GM19372 (cell line): ENCODE results near the gene PNN.
"Not testable (repeated sequence)": the region's sequence is repeated elsewhere in the genome, so short reads cannot be mapped to it uniquely, and the experiment has no call there.

Source experiments
- ATAC-seq: cut with Tn5 transposase; IDR thresholded peaks from one replicate; pipeline ENCODE4 v1.9.1; 2021; ENCODE audit warnings: mild to moderate bottlenecking, low read depth, moderate library complexity; ENCODE audit not compliant: unreplicated experiment

Gene PNN

DNA sequence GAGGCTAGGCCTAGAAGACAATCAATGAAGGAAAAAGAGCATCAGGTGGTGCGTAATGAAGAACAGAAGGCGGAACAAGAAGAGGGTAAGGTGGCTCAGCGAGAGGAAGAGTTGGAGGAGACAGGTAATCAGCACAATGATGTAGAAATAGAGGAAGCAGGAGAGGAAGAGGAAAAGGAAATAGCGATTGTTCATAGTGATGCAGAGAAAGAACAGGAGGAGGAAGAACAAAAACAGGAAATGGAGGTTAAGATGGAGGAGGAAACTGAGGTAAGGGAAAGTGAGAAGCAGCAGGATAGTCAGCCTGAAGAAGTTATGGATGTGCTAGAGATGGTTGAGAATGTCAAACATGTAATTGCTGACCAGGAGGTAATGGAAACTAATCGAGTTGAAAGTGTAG is 5.5 kb downstream of the PNN start:
- no peak for ATAC-seq

DNA sequence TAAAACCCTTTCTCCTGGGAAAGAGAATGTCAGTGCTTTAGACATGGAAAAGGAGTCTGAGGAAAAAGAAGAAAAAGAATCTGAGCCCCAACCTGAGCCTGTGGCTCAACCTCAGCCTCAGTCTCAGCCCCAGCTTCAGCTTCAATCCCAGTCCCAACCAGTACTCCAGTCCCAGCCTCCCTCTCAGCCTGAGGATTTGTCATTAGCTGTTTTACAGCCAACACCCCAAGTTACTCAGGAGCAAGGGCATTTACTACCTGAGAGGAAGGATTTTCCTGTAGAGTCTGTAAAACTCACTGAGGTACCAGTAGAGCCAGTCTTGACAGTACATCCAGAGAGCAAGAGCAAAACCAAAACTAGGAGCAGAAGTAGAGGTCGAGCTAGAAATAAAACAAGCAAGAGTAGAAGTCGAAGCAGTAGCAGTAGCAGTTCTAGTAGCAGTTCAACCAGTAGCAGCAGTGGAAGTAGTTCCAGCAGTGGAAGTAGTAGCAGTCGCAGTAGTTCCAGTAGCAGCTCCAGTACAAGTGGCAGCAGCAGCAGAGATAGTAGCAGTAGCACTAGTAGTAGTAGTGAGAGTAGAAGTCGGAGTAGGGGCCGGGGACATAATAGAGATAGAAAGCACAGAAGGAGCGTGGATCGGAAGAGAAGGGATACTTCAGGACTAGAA is 6.1 kb downstream of the PNN start:
- ATAC-seq, result no peak

DNA sequence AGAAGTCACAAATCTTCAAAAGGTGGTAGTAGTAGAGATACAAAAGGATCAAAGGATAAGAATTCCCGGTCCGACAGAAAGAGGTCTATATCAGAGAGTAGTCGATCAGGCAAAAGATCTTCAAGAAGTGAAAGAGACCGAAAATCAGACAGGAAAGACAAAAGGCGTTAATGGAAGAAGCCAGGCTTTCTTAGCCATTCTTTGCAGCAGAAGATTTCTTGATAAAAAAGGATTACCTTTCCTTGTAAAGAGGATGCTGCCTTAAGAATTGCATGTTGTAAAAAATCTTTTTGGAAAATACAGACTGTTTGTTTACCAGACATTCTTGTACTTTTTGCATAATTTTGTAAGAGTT is 6.6 kb downstream of the PNN start:
- no peak for ATAC-seq

DNA sequence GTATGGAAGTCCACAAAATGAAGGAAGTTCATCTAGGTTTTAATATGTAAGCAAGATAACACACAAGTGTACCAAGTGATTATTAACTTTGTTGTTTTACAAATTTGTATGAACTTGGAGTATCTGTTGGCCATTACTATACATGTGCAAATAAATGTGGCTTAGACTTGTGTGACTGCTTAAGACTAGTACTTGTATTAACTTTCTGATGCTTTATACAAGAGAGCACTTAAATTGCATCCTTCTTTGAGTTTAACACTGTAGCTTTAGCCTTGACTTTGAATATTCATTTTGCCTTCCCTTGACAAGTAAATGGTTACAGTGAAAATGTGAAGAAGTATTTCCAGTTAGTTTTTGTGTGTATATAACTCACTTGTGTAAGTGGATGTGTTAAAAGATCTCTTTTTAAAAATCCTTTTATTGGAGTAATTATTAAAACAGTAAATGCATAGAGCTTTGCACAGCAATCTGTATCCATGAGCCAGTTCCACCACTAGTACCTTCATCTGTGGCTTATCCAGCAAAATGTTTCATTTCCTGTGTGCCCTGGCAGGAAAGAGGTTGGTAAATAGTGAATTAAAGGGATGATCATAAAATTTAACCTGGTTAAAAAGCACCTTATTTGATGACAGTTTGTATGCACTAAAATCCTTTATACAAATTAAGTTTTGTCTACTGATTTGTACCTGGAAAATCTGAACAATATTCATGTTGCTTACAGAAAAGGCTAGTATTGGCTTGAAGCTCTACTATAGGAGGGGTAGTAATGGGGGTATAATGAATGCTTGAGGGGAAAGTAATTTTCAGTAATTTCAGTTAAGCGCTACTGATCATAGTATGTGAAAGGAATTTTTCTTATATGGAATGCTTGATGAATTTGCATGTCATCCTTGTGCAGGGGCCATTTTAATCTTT is 8.0 kb downstream of the PNN start:
- no peak for ATAC-seq

DNA sequence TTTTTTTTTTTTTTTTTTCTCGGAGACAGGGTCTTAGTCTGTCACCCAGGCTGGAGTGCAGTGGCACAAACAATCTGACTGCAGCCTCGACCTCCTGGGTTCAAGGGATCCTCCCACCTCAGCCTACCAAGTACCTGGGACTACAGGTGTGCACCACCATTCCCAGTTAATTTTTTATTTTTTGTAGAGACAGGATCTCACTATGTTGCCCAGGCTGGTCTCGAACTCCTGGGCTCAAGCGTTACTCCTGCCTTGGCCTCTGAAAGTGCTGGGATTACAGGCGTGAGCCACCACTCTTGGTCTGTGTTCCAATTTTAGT is 8.6 kb downstream of the PNN start:
- ATAC-seq, result not testable (repeated sequence)

DNA sequence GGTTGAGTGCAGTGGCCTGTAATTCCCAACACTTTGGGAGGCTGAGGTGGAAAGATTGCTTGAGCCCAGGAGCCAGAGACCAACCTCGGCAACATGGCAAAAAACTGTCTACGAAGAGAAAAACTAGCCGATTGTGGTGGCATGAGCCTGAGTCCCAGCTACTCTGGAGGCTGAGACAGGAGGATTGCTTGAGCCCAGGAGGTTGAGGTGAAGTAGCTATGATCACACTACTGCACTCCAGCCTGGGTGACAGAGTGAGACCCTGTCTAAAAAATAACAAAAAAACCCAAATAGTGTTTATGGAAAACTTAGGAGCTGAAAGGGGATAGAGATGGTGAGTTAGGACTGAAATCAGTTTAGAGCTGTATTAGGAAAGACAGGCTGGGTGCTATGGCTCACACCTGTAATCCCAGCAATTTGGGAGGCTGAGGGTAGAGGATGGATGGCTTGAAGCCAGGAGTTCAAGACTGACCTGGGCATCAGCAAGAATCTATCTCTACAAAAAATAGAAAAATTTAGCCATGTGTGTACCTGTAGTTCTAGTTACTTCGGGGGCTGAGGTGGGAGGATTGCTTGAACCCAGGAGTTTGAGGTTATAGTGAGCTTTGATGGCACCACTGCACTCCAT is 9.7 kb downstream of the PNN start:
- ATAC-seq, result no peak

DNA sequence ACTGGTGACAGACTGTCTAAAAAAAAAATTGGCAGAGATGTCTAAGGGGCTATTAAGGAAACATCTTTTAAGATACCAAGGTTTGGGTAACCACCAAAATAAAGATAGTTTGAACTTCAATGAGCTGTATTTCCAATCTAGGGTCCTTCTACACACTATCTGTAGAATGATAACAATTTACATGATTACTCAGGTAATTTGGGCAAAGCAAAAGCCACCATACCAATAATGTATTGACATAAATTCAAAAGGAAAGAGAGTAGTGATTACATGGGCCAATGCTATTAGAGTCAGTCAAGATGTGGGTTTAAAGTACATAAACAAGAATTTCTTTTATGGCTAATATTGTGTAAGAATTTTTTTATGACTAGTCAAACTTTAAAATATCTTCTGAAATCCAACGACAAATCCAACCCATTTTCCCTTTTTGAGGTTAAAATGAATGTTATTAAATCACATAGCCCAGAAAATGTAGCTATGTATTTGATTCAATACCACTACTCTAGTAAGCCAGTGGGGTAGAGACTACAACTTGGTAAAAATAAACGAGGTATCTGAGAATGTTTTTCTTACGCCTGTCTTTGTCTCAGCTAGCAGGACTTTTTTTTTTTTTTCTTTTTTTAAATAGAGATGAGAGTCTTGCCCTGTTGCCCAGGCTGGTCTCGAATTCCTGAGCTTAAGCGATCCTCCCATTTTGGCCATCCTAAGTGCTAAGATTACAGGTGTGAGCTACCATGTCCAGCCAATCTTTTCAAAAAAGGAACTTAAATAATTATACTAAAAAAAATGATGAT is 10.4 kb downstream of the PNN start:
- no peak for ATAC-seq

DNA sequence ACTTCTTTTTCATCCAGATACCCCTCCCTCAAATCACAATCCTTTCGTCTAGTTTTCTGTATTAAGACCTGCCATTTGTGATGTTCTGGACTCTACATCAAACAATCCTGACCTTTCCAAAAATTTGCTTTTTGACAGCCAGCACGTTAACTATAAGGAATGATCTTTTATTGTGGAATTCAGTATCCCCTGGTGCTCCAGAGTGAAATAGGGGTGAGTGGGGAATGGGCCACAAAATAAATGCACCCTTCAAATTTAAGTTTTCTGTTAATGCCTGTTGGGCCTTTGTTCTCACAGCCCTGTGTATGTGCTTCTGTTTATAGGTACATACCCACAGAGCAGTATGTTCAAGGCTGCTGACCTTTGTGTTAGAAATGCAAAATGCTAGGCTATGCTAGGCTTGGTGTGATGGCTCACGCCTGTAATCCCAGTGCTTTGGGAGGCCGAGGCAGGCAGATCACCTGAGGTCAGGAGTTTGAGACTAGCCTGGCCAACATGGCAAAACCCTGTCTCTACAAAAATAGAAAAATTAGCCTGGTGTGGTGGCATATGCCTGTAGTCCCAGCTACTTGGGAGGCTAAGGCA is 12.0 kb downstream of the PNN start:
- no peak for ATAC-seq

DNA sequence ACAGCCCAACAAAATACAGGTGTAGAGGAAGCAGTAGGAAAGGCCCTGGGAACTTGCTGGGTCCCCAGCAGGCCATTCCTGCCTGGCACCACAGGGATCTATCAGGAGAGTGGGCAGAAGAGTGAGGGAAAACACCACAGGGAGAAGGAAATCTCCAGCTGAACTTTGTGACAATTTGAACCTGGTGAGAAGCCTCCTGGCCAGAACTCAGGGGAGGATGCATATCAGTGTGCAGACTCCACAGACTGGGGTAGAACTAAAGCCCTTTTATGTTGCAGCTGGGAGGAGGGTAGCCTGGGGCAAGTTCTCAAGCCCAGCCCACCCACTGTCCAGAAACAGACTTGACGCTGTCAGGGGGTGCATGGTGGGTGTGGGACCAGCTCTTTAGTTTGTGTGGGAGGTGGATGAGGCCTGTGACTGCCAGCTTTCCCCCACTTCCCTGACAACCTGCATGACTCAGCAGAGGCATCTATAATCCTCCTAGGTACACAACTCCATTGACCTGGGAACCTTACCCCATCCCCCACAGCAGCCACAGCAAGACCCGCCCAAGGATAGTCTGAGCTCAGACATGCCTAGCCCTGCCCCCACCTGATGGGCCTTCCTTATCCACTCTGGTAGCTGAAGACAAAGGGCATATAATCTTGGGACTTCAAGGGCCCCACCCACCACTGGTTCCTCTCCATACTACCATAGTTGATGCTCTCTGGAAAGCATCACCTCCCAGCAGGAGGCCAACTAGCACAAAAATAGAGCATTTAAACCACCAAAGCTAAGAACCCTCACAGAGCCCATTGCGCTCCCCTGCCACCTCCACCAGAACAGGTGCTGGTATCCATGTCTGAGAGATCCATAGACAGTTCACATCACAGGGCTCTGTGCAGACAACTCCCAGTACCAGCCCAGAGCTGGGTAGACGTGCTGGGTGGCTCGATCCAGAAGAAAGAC is 28.9 kb downstream of the PNN start:
- ATAC-seq, result no peak

DNA sequence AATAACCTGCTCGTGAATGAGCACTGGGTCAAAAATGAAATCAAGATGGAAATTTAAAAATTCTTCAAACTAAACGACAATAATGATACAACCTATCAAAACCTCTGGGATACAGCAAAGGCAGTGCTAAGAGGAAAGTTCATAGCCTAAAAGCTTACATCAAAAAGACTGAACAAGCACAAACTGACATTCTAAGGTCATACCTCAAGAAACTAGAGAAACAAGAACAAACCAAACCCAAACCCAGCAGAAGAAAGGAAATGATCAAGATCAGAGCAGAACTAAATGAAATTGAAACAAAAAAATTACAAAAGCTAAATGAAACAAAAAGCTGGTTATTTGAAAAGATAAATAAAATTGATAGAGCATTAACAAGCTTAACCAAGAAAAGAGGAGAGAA is 32.4 kb downstream of the PNN start:
- not testable (repeated sequence) for ATAC-seq

DNA sequence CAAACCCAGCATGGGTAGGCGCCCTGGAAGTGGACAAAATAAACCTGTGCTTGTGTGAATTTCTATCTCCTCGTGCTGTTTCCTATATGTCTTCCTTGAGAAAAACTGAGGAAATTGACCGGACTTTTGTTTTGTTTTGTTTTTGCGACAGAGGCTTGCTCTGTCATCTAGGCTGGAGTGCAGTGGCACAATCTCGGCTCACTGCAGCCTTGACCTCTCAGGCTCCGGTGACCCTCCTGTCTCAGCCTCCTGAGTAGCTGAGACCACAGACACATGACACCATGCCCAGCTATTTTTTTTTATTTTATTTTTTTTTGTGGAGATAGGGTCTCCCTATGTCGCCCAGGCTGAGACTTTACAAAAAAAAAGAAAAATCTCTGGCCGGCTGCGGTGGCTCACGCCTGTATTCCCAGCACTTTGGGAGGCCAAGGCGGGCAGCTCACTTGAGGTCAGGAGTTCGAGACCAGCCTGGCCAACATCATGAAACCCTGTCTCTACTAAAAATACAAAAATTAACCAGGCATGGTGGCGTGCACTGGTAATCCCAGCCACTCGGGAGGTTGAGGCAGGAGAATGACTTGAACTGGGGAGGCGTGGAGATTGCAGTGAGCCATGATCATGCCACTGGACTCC is 36.2 kb downstream of the PNN start:
- ATAC-seq, result no peak

DNA sequence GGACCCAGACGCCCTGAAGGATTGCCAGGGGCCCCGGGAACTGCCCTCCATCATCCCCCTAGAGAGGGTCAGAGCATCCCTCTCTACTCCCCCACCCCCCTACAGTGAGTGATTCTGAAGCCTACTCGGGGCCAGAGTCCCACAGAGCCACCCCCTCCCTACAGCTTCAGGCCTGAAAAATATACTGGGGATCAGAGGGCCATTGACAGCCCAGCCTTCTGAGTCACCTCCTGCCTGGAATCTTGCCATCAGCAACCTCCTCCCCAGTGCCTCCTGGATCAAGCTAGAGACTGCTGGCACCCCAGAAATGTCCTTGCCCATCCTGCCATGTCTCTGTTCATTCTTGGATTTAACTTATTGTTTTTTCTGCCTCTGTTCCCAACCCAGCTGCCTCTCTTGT is 37.0 kb downstream of the PNN start:
- ATAC-seq, result no peak

DNA sequence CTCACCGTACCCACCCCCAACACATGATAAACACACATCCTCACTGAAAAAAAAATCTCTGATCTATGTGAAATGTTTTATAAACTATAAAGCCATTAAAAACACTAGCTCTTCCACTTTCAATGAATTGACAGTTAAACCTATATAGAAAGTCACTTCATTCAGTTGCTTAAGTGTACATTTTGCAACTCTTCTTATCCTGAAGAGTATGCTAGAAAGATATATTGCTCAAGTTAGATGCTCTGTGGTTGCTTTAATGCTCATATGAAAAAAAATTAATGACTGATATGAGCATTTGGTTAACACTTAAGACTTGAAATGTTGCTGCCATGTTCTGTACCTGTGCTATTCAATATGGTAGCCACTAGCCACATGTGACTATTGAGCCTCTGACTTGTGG is 37.6 kb downstream of the PNN start:
- ATAC-seq, result no peak

DNA sequence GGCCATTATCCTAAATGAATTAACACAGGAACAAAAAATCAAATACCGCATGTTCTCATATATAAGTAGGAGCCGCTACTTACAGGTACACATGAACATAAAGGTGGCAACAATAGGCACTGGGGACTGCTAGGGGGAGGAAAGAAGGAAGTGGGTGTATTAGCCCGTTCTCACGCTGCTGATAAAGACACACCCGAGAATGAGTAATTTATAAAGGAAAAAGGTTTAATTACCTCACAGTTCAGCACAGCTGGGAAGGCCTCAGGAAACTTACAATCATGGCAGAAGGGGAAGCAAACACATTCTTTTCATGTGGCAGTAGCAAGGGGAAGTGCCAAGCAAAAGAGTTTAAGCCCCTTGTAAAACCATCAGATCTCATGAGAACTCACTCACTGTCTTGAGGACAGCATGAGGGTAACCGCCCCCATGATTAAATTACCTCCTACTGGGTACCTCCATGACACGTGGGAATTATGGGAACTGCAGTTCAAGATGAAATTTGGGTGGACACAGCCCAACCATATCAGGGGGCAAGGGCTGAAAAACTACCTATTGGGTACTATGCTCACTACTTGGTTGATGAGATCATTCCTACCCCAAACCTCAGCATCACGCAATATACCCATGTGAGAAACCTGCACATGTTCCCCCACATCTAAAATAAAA is 42.3 kb downstream of the PNN start:
- ATAC-seq, result no peak

DNA sequence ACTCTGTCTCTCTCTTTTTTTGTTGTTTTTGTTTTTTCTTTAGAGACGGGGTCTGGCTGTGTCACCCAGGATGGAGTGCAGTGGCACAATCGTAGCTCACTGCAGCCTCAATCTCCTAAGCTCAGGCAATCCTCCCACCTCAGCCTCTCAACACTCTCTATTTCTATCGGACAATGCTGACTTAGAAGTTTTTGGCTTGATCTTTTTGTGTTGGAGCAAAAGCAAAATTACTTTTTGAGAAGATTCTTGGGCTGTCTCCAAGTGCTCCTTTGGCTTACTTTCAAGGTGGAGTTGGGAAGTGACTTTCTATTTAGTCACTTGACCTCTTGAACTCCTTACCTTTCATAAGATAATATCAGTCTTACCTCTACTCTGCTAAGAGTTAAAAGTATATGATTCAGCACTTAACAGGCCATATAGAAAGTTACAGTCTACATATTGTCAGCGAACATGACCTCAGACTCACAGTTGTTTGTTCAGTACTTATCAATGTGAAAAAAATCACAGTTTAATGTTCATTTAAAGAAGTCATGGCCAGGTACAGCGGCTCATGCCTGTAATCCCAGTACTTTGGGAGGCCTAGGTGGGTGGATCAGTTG is 43.2 kb downstream of the PNN start:
- no peak for ATAC-seq

DNA sequence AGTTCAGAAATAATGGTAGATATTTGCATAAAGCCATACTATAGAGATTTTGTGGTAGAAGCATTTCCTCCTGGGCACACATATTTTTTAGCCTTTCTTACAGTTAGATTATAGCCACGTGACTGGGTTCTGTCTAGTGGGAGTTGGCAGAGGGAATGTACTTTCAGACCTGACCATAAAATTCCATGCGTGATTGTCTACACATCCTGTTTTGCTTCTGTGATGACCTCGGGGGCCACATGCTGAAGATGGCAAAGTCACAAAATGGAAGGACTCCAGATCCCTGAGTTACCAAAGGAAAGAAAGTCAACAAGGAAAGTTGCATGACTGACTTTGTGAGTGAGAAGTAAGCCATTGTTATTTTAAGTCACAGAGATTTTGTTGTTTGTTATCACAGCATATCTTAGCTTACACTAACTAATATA is 44.0 kb downstream of the PNN start:
- ATAC-seq, result no peak

DNA sequence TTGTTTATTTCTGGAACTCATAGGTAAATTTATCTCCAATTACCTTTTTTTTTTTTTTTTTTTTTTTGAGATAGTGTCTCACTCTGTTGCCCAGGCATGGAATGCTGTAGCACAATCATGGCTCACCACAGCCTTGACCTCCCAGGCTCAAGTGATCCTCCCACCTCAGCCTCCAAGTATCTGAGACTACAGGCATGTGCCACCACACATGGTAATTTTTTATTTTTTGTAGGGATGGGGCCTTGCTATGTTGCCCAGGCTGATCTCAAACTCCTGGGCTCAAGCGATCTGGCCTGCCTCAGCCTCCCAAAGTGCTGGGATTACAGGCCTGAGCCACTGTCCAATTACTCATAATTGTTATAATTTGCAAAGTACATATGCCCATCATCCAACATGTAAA is 45.4 kb downstream of the PNN start:
- ATAC-seq, result not testable (repeated sequence)

DNA sequence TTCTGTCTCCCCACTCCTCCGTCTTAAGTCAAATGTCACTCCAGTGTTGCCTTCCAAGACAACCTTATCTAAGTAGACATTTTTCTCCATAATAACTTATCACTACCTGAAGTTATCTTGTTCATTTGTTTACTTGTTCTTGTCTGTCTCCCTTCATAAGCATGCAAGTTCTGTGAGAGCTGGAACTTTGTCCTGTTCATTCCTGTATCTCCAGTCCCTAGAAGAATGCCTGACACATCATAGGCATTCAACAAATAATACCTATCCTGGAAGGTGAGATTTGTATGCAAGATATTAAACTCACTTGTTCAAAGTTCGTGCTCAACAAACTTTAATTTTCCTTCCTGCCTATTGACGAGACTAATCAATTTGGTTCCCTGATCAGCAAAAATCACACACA is 53.0 kb downstream of the PNN start:
- ATAC-seq, result no peak
